Stomach smooth muscle (tissue), 2 donors: ENCODE measurements around the gene UQCR10.

Experiments used
- H3K27ac ChIP-seq: one replicate; pipeline ENCODE4 v1.7.0; 2013; ENCODE audit warnings: mild to moderate bottlenecking, low read length, inconsistent platforms
- H3K27me3 ChIP-seq, 2 donors: one replicate each; pipeline ENCODE4 v1.7.0; 2013; ENCODE audit warnings: low read length in 2 of 2; ENCODE audit not compliant: insufficient read depth in 2 of 2, control insufficient read depth in 1 of 2
- H3K36me3 ChIP-seq, 2 donors: one replicate each; pipeline ENCODE4 v1.7.0; 2013; ENCODE audit warnings: low read length in 2 of 2; ENCODE audit not compliant: control insufficient read depth in 2 of 2, insufficient read depth in 2 of 2
- H3K4me1 ChIP-seq: one replicate; pipeline ENCODE4 v1.7.0; 2013; ENCODE audit warnings: low read length; ENCODE audit not compliant: control insufficient read depth, insufficient read depth
- H3K4me3 ChIP-seq, 2 donors: one replicate each; pipeline ENCODE4 v1.7.0; 2013; ENCODE audit warnings: low read length in 2 of 2
- H3K9ac ChIP-seq, 2 donors: one replicate each; pipeline ENCODE4 v1.7.0; 2013; ENCODE audit warnings: low read length in 2 of 2, mild to moderate bottlenecking in 1 of 2
- H3K9me3 ChIP-seq, 2 donors: one replicate each; pipeline ENCODE4 v1.7.0; 2013; ENCODE audit warnings: low read length in 2 of 2; ENCODE audit not compliant: control insufficient read depth in 2 of 2
- donor health status: healthy.
- donor health status: Pancreatic carcinoma.

The UQCR10 gene

DNA sequence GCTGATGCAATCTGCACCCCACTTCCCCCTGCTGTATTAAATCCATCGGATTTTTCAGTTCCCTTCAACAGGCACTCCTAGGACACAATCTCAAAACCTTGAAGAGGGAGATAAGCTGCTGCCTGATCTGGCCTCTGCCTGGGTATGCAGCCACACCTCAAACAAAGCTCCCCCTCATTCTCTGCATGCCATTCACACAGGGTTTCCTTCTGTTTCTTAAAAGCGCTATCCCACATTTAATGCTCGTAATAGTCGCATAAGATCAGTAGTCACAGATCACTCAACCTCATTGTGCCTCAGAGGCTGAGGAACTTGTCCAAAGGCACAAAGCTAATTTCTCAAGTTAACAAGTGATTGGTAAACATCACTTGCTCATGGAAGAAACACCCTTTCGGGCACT lies 34.0 kb downstream of the UQCR10 start:
- H3K4me3 ChIP-seq = no peak overlapping the region
- no peaks in the 10 kb centered on the region for H3K27me3 ChIP-seq
- no peak overlapping the region for H3K27ac ChIP-seq
- no peak overlapping the region for H3K9ac ChIP-seq
- peaks cover 55 to 78% of the 10 kb centered on the region in 2 donors for H3K36me3 ChIP-seq
- no peaks in the 10 kb centered on the region for H3K9me3 ChIP-seq
- peaks cover 10% of the 10 kb centered on the region for H3K4me1 ChIP-seq

DNA sequence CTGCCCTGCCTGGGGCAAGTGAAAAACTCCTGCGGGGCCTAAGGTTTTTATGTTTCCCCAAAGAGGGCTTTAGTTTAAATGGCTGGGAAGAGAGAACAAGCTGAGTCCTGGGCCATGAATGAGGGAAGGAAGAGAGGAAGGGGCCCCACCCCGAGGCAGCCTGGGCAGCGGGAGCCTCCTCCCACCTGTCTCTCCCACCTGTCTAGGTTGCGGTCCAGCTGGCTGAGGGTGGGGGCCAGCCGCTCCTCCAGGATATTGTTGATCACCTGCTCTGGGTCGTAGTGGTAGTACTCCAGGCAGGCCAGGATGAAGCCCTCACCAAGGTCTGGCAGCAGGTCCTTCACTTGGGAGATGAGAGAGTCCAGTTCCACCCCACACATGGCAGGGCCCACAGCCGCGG lies 34.6 kb downstream of the UQCR10 start:
- Histone ChIP-seq H3K9ac (no peak overlapping the region), H3K27me3 (no peaks in the 10 kb centered on the region), H3K9me3 (no peaks in the 10 kb centered on the region), H3K4me1 (peaks cover 12% of the 10 kb centered on the region), H3K27ac (no peak overlapping the region), H3K36me3 (peaks cover 61 to 78% of the 10 kb centered on the region in 2 donors), H3K4me3 (no peak overlapping the region)

DNA sequence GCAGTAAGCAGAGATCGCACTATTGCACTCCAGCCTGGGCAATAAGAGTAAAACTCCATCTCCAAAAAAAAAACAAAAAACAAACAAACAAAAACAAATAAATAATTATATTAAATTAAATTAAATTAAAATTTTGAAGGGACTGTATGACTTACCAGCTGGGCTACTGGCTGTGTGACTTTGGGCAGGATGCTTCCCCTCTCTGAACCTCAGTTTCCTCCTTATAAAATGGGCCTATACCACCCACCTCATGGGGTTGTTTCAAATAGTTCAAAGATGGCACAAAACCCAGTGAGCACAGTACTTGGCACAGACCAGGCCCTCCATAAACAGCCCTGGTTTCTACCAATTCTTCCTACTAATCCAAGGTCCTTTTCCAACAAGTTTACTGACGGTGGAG lies 36.0 kb downstream of the UQCR10 start:
- Histone ChIP-seq H3K36me3 (peaks cover 71 to 83% of the 10 kb centered on the region in 2 donors), H3K27ac (no peak overlapping the region), H3K27me3 (no peaks in the 10 kb centered on the region), H3K9me3 (no peaks in the 10 kb centered on the region), H3K9ac (no peak overlapping the region), H3K4me1 (peaks cover 13% of the 10 kb centered on the region), H3K4me3 (no peak overlapping the region)

DNA sequence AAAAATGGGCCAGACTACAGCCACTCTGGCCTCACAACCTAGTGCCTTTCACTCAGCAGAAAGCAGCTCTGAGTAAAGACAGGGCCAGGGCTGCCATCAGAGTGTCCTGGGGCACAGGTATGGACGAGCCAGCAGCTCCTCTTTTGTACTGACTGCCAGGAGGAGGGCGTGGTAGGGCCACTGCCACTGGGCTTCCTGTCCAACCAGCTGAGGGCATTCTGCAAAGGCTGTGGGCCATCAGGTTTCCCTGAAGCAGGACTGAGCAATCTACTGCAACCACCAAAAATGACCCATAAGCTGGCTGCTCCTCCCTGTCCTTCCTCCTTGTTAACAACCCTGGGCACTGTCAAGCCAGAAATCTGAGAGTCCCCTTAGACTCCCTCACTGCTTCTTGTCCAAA lies 37.8 kb downstream of the UQCR10 start:
- H3K9ac ChIP-seq = no peak overlapping the region
- peaks cover 9% of the 10 kb centered on the region for H3K4me1 ChIP-seq
- no peak overlapping the region for H3K4me3 ChIP-seq

DNA sequence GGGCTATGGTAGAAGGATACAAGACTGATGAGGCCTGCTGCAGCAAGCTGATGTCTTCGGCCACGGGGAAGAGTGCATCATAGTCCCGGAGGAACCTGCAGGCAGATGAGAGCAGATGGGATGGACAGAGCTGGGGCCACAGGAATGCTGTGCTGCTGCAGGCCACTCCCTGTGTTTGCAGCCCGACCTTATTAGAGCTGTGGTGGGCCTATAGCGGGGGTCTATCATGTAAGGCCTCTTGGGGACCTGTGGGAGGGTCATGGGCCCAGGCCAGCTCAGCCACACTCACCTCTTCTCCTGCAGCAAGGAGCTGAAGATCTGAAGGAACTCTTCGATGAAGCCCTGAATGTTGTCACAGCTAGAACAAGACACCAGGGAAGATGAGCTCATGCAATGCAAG lies 39.0 kb downstream of the UQCR10 start:
- Histone ChIP-seq H3K27me3 (no peaks in the 10 kb centered on the region), H3K27ac (no peak overlapping the region), H3K4me3 (no peak overlapping the region), H3K9me3 (no peaks in the 10 kb centered on the region), H3K36me3 (peaks cover 59 to 64% of the 10 kb centered on the region in 2 donors), H3K4me1 (peaks cover 14% of the 10 kb centered on the region), H3K9ac (no peak overlapping the region)

More for the DNA sequence above, 37.8 kb downstream of the UQCR10 start:
- H3K27me3 ChIP-seq = no peaks in the 10 kb centered on the region
- no peaks in the 10 kb centered on the region for H3K9me3 ChIP-seq
- H3K27ac ChIP-seq = no peak overlapping the region
- H3K36me3 ChIP-seq = peaks cover 68% of the 10 kb centered on the region in 2 donors

DNA sequence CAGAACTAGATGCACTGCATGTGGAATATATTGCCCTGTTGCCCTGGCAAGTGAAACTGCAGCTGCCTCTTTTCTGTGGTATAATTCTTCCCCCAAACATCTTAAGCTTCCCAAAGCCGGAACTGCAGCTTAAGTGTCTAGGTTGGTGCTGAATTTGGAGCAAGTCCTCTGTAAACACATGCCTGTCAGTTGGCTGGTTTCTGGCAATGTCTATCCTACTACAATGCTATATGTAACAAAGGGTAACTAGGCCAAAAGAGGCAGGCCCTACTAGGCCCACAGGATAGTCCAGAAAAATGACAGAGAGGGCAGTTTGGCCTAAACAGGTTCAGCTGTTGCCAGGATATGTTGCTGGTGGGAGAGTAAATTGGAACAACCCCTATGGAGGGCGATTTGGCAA lies 43.0 kb downstream of the UQCR10 start:
- Histone ChIP-seq H3K27ac (peak overlapping the region; percentile 6), H3K27me3 (no peaks in the 10 kb centered on the region), H3K9ac (peak overlapping the region in 1 of 2 donors; percentile 29), H3K36me3 (peaks cover 65 to 67% of the 10 kb centered on the region in 2 donors), H3K4me3 (no peak overlapping the region), H3K9me3 (no peaks in the 10 kb centered on the region), H3K4me1 (peaks cover 14% of the 10 kb centered on the region)

DNA sequence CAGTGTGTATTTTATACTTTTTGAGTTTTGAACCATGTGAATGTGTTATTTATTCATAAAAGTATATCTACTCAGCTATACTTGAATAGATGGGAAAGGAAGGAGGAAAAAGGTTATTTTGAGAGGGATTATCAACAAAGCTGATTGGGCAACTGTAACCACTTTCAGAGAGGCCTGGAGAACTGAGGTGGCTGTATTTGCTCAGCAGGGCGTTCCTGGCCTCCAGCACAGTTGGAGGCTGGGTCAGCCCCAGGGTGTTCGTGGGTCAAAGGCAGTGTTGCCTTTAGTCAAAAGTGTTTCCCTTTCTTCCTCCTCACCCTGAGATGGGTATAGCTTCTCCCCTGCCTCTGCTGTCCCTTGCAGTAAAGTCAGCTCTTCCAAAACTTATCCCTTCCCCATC lies 44.2 kb downstream of the UQCR10 start:
- peaks cover 16% of the 10 kb centered on the region for H3K4me1 ChIP-seq
- no peaks in the 10 kb centered on the region for H3K9me3 ChIP-seq
- H3K27ac ChIP-seq = no peak overlapping the region
- H3K27me3 ChIP-seq = no peaks in the 10 kb centered on the region
- no peak overlapping the region for H3K9ac ChIP-seq
- no peak overlapping the region for H3K4me3 ChIP-seq
- peaks cover 58 to 62% of the 10 kb centered on the region in 2 donors for H3K36me3 ChIP-seq

DNA sequence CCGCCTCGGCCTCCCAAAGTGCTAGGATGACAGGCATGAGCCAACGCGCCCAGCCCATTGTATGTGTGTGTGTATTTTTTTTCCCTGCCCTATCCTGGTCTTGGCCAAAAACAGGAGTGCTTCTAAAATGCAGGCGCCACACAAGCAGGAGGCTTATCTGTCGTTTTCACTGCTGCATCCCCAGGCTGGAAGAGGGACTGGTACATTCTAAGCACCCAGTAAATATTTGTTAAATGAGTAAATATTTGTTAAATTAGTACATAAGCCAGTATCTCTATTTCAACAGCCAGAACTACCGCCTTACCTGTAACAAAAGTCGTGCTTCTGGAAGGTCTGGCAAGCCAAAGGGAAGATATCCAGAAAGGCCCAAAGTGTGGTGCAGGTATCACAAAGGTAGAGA lies 46.0 kb downstream of the UQCR10 start:
- Histone ChIP-seq H3K9ac (no peak overlapping the region), H3K9me3 (no peaks in the 10 kb centered on the region), H3K4me3 (no peak overlapping the region), H3K36me3 (peaks cover 52% of the 10 kb centered on the region in 2 donors), H3K27ac (no peak overlapping the region), H3K4me1 (peaks cover 14% of the 10 kb centered on the region), H3K27me3 (no peaks in the 10 kb centered on the region)

DNA sequence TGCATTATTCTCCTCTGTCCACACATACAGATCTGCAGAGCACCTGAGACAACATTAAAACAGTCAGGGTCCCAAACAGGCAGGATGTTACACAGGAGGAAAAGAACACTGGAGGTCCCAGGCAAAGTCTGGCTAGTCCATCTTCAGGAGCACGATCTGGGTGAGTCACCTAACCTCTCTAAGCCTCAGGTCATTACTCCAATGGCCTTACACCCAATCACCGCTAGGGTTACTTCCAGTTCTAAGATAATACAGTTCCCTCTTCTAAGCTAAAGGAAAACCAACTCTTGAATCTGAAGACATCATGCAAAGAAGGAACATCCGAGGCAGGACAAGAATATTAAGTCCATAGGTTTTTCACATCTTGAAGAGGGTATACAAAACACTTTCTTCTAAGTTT lies 46.4 kb downstream of the UQCR10 start:
- no peak overlapping the region for H3K9ac ChIP-seq
- H3K9me3 ChIP-seq = no peaks in the 10 kb centered on the region
- peaks cover 14% of the 10 kb centered on the region for H3K4me1 ChIP-seq
- H3K36me3 ChIP-seq = peaks cover 50 to 54% of the 10 kb centered on the region in 2 donors
- H3K27ac ChIP-seq = no peak overlapping the region
- no peak overlapping the region for H3K4me3 ChIP-seq
- H3K27me3 ChIP-seq = no peaks in the 10 kb centered on the region

DNA sequence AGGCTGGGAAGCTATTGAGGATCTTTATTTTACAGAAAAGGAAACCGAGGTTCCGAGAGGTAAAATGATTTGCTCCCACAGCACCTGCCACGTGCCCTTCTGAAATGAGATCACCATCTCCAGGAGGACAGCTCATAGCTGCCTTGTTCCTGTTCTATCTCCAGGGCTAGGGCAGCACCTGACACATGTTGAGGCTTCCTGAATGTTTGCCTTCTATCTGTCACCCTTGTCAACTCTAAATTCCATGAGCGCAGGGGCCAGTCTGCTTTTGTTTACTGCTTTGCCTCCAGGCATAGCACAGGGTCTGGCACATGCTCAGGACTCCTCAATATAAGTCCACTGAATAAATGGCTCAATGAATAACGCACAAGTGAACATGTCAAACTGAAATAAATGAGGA lies 46.8 kb downstream of the UQCR10 start:
- no peak overlapping the region for H3K9ac ChIP-seq
- H3K27ac ChIP-seq = no peak overlapping the region
- no peaks in the 10 kb centered on the region for H3K9me3 ChIP-seq
- peaks cover 53 to 57% of the 10 kb centered on the region in 2 donors for H3K36me3 ChIP-seq
- no peak overlapping the region for H3K4me3 ChIP-seq
- no peaks in the 10 kb centered on the region for H3K27me3 ChIP-seq
- H3K4me1 ChIP-seq = peaks cover 14% of the 10 kb centered on the region

DNA sequence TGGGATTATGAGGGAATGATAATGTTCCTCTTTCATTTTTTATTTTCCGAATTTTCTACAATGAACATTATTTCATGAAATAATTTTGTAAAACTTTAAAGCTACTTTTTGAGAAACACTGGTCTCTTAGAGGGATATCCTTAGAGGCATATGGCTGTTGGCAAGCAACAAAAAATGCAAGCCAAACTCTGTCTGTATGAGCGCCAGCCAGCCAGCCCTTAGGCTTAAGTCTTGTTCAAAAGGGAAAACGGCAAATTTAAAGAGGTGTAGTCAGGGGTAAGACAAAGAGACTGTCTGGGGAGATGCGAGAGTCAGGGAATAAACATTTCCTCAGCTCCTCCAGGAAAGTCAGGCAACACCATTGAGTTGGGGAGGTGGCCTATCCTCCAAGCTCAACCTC lies 48.4 kb downstream of the UQCR10 start:
- Histone ChIP-seq H3K9ac (peak overlapping the region in 1 of 2 donors; percentile 21), H3K4me1 (peaks cover 6% of the 10 kb centered on the region), H3K27ac (no peak overlapping the region), H3K36me3 (peaks cover 55 to 58% of the 10 kb centered on the region in 2 donors), H3K4me3 (no peak overlapping the region), H3K9me3 (no peaks in the 10 kb centered on the region), H3K27me3 (no peaks in the 10 kb centered on the region)
